ENCODE measurements around the gene SND1. TPM values are rescaled to one million over a fixed set of nuclear protein-coding genes. Genes with fewer than 3 reads are reported as not detected.

The SND1 gene
- total RNA-seq, 1 experiment from 2014 or later, result 218 TPM

GRCh38 chr7:127708788-127709187, 56.8 kb downstream of the SND1 start:
- Histone ChIP-seq H3K27ac (ENCODE audit: insufficient read length, low read depth, low read length) (no peak overlapping the region), H3K9ac (ENCODE audit: extremely low read depth, insufficient read length, low read length) (no peak overlapping the region), H2AFZ (ENCODE audit: low read length) (no peak overlapping the region), H3T11ph (ENCODE audit: low read length) (no peak overlapping the region), H3K23me2 (ENCODE audit: insufficient read length, low read depth, low read length, poor library complexity, severe bottlenecking) (no peaks in the 10 kb centered on the region), H3K23ac (ENCODE audit: insufficient read length, low read depth, low read length) (no peak overlapping the region), H2BK5ac (ENCODE audit: insufficient read length, low read length) (no peak overlapping the region), H3K79me2 (ENCODE audit: insufficient read depth, low read length) (no peaks in the 10 kb centered on the region), H4K8ac (replicated peaks; ENCODE audit: insufficient read length, low read depth, low read length) (no peak overlapping the region), H4K20me1 (ENCODE audit: control insufficient read depth, insufficient read depth, insufficient read length) (no peaks in the 10 kb centered on the region), H2BK20ac (ENCODE audit: low read depth, low read length, poor library complexity, severe bottlenecking) (no peak overlapping the region), H2BK12ac (ENCODE audit: insufficient read length, low read depth, low read length) (no peak overlapping the region), H3K27me3 (ENCODE audit: insufficient read depth, low read length) (no peaks in the 10 kb centered on the region), H3K9me3 (ENCODE audit: control insufficient read depth, low read depth, low read length) (no peaks in the 10 kb centered on the region), H3K79me1 (ENCODE audit: insufficient read depth, low read depth, low read length, poor library complexity, severe bottlenecking) (no peaks in the 10 kb centered on the region), H3K4ac (ENCODE audit: low read depth, low read length) (no peak overlapping the region), H3K14ac (ENCODE audit: insufficient read depth, low read length) (no peak overlapping the region), H2AK5ac (ENCODE audit: insufficient read length, low read length) (no peak overlapping the region), H2BK15ac (ENCODE audit: low read depth, low read length) (no peak overlapping the region), H3K18ac (ENCODE audit: insufficient read length, low read depth, low read length) (no peak overlapping the region), H4K5ac (ENCODE audit: insufficient read length, low read depth, low read length) (no peak overlapping the region), H3K56ac (ENCODE audit: insufficient read length, low read depth, low read length) (no peak overlapping the region), H3K4me2 (ENCODE audit: insufficient read depth, insufficient read length, low read length) (no peak overlapping the region), H4K91ac (ENCODE audit: insufficient read length, low read depth, low read length) (no peak overlapping the region), H3K4me1 (ENCODE audit: insufficient read depth, low read length) (no peaks in the 10 kb centered on the region), H2BK120ac (ENCODE audit: low read depth, low read length, poor library complexity, severe bottlenecking) (no peak overlapping the region)
- no CpG with 5 or more reads among the region's 1 CpG for WGBS (ENCODE audit: extremely low coverage, insufficient read length, low lambda C conversion rate)
- H3K27me3 Mint-ChIP-seq (ENCODE audit: low read depth), result no peaks in the 10 kb centered on the region
- H3K4me3 Mint-ChIP-seq, result no peak overlapping the region
- H3K27ac Mint-ChIP-seq, result peak overlapping the region in 1 of 3 experiments; percentile 81; a peak in 1 of 7 replicates
- 0 out of 4 replicates have a peak, but pooled peaks cover 0 to under 1% of the 10 kb centered on the region in 2 experiments for H3K4me1 Mint-ChIP-seq
- DNase-seq, result peak; percentile 62
- H3K36me3 Mint-ChIP-seq (ENCODE audit: insufficient read depth in 1 of 3, low read depth in 3 of 3), result peaks cover 42 to 82% (median 74%) of the 10 kb centered on the region in 3 experiments
- peak; percentile 89 for TF ChIP-seq CTCF (conservative IDR thresholded peaks at IDR 0.05)
- peaks cover 3 to 4% of the 10 kb centered on the region in 2 experiments; a peak in 3 of 5 replicates for H3K9me3 Mint-ChIP-seq

All from H9 (cell line).